NCI-H2196 treated with DMSO at 0.1 percent for 48 hours (cell line): ENCODE data around the gene CALN1.
"Not testable (repeated sequence)": the region's sequence is repeated elsewhere in the genome, so short reads cannot be mapped to it uniquely, and the experiment has no call there.

ENCODE experiments used
- DNase-seq: peaks from one replicate; lab custom pipeline; 2025; ENCODE audit not compliant: unreplicated experiment; lab: John Stamatoyannopoulos, UW

Gene CALN1

GRCh38 chr7:72272479-72272878 is 139.7 kb downstream of the CALN1 start:
- DNase-seq = no peak

DNA sequence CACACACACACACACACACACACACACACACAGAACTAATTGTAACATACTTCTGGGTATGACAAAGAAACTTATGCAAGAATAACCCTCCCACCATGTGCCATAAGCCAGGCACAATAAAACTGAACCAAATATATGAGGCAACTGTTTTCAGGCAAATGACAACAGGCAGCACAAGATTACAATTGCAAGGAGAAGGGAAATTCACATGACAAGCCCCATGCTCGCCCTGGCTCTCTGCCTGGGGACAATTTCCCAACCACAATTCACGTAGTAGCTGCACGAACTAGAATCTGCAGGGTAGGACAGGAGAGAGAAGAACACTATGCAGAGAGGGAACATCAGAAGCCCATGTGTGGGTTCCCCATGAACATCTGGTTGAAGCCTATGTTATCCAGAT is 143.3 kb downstream of the CALN1 start:
- no peak for DNase-seq

DNA sequence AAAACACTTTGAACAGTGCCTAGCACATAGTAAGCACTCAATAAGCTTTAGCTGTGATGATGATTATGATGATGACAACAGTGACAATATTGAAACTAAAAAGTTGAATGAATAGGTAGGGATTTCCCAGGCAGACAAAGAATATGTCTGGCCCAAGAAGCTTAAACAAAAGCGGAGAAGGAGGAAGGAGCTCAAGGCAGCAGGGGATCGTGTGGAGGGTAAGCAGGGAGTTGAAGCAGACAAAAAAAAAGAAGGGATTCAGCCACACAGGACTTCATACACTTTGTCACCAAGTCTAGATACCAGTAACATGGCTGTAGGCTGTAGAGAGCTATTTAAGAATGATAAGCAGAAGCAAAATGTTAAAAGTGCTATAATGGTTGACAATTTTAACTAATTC is 144.0 kb downstream of the CALN1 start:
- no peak for DNase-seq

GRCh38 chr7:72267291-72267800 is 144.8 kb downstream of the CALN1 start:
- no peak for DNase-seq

DNA sequence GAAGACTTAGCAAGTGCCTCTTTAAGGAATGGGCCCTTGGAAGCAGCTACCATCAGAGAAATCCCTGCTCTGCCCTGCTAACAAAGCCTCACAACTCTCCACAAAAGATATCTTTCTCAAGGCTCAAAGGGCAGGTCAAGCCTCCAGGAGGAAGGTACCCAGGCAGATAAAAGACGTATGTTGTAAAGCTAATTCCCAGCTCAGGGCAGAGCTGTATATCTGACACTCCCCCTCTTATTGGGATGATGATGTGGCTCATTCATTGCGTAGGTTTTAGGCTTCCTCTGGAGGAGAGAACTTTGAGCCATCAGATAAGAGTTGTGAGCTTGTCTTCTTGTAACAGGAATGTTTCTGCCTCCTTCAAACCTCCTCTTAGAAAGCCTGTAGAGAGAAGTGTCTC is 145.4 kb downstream of the CALN1 start:
- no peak for DNase-seq

GRCh38 chr7:72265071-72265904 is 146.8 kb downstream of the CALN1 start:
- DNase-seq = no peak

- no peak for DNase-seq
These were observed 151.7 kb downstream of the CALN1 start for GRCh38 chr7:72260406-72260805.

- no peak for DNase-seq
These were observed 154.1 kb downstream of the CALN1 start for GRCh38 chr7:72258074-72258473.

- DNase-seq = no peak
These were observed 157.7 kb downstream of the CALN1 start for GRCh38 chr7:72254455-72254854.

- no peak for DNase-seq
These were observed 163.0 kb downstream of the CALN1 start for GRCh38 chr7:72249106-72249505.

DNA sequence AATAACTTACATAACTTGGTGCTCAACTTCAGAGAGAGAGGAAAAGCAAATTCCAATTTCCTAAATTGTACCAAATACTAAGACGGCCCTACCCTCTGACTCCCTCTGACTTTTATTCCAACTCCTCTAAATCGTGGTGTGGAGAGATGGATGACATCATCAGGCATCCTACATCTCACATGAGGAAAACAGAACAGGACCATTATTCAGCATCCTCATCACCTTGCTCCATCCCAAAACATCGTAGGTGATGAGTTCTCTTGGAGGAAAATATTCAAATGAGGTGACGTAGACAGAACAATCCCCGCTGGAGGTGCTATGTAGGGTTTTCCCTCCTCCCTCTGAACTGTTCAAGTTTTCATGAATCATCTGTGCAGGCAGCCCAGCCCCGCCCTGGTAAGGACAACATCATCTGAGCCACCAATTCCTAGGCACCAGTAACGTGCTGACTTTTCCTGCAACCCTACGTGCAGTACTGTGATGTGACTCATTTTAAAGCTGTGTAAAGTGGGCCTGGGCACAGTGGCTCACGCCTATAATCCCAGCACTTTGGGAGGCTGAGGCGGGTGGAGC is 167.2 kb downstream of the CALN1 start:
- no peak for DNase-seq

- no peak for DNase-seq
These were observed 168.8 kb downstream of the CALN1 start for GRCh38 chr7:72243329-72243728.

DNA sequence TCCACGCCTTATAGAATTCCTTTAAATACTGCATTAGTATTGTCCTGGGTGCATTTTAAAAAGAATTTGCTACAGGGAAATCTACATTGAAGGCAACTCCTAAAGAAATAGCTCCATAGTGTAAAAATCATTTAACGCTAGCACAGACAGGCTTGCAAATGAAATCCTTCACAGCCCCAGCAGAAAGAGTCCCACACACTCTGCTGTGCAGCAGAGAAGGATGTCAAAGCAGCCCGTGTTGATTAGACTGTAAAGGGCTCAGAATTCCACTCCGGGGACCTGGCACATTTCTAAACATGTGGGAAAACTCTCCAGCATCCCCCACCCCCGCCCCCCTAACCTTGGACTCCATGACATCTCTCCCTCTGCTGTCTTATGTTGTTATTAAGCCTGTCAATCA is 176.8 kb downstream of the CALN1 start:
- no peak for DNase-seq

DNA sequence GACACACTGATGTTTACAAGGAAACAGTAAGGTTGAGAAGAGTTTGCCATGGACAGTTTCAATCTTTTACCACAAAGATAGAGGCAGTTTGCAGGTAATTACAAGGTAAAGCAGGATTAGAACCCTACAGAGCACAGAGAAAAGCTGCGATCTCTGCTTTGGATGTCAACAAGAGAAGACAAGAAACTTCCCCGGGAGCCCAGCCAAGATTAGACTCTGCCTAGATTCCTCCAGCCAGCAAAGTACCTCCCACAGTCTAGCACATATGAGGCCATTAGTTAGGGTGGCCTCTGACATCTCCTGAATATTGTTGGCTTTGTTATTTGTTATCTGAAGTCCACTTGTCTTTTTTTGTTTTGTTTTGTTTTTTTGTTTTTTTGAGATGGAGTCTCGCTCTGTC is 178.1 kb downstream of the CALN1 start:
- no peak for DNase-seq

DNA sequence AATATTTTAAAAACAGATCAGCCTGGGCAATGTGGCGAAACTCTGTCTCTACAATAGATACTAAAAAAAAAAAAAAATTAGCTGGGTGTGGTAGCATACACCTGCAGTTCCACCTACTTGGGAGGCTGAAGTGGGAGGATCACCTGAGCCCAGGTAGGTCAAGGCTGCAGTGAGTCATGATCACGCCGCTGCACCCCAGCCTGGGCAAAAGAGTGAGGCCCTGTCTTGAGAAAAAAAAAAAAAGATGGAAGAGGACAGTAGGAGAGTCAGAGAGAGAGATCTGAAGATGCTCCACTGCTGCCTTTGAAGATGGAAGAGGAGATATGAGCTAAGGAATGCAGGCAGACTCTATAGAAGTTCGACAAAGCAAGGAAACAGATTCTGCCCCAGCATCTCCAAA is 181.9 kb downstream of the CALN1 start:
- no peak for DNase-seq

DNA sequence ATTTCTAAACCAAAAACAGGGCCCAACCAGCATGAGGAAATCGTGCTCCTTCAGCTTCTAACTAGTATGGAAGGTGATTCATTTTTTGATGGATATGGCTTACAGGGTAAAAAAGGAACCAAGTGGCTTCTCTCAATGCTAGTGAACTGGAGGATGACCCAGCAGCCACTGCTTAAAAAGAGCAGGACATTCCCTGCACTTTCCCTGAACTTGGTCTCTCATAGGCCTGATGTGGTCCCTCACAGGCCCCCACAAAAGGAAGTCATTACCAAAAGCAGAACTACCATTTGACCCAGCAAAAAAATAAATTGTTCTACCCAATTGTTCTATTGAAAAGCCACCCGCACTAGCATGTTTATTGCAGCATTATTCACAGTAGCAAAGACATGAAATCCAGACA is 188.8 kb downstream of the CALN1 start:
- no peak for DNase-seq

DNA sequence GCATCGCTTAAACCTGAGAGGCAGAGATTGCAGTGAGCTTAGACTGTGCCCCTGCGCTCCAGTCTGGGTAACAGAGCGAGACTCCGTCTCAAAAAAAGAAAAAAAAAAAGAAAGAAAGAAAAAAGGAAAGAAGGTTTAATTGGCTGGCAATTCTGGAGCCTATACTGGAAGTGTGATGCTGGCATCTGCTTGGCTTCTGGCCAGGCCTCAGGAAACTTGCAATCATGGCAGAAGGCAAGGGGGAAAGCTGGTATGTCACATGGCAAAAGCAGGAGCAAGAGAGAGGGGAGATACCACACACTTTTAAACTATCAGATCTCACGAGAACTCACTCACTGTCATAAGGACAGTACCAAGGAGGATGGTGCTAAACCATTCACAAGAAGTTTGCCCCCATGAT is 190.0 kb downstream of the CALN1 start:
- no peak for DNase-seq

- DNase-seq = no peak
These were observed 192.6 kb downstream of the CALN1 start for GRCh38 chr7:72219500-72219899.

GRCh38 chr7:72217151-72217550 is 195.0 kb downstream of the CALN1 start:
- no peak for DNase-seq

- DNase-seq = no peak
These were observed 198.4 kb downstream of the CALN1 start for GRCh38 chr7:72213769-72214168.

DNA sequence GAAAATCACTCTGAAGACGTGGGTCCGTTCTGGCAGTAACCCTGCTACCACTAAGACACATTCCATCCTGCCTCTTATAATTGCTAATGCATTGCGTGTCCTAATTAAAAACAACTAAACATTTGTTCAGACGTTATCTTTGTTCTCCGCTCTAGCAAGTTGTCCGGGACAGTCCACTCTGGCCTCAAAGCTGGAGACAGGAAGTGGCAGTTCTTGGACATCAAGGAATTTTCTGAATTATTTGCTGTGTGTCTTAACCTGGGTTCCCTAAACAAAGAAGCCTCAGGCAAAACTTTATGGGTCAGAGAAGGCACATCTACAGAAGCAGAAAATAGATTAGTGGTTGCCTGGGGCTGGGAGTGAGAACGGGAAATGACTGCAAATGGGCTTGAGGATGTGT is 199.1 kb downstream of the CALN1 start:
- no peak for DNase-seq

- no peak for DNase-seq
These were observed 201.0 kb downstream of the CALN1 start for GRCh38 chr7:72211175-72211574.

- DNase-seq = not testable (repeated sequence)
These were observed 203.1 kb downstream of the CALN1 start for GRCh38 chr7:72209006-72209405.
